IPS DF 4.7 (cell line): ENCODE measurements around the gene HSD11B1L.
A peak's percentile ranks its signal among the peaks of the same experiment; 100 is the strongest.
"Not testable (repeated sequence)": the region's sequence is repeated elsewhere in the genome, so short reads cannot be mapped to it uniquely, and the experiment has no call there.

ENCODE experiments used
- DNase-seq: peaks from one replicate; pipeline ENCODE4 v3.0.0-alpha.2; 2013; ENCODE audit warnings: low spot score; ENCODE audit errors: extremely low read depth

The HSD11B1L gene

GRCh38 chr19:5698635-5699422 lies 18.0 kb downstream of the HSD11B1L start:
- no peak for DNase-seq

GRCh38 chr19:5700455-5701092 lies 19.7 kb downstream of the HSD11B1L start:
- DNase-seq, result no peak

- DNase-seq, result not testable (repeated sequence)
Observed at GRCh38 chr19:5702053-5702410, 21.2 kb downstream of the HSD11B1L start.

GRCh38 chr19:5703819-5704818 lies 23.3 kb downstream of the HSD11B1L start:
- DNase-seq, result no peak

- DNase-seq, result no peak
Observed at GRCh38 chr19:5705552-5705951, 24.7 kb downstream of the HSD11B1L start.

GRCh38 chr19:5706876-5707573 lies 26.2 kb downstream of the HSD11B1L start:
- DNase-seq, result no peak

- no peak for DNase-seq
Observed at GRCh38 chr19:5707576-5708575, 27.0 kb downstream of the HSD11B1L start.

GRCh38 chr19:5711025-5711424 lies 30.2 kb downstream of the HSD11B1L start:
- DNase-seq, result no peak

- DNase-seq, result no peak
Observed at GRCh38 chr19:5711713-5712161, 30.9 kb downstream of the HSD11B1L start.

GRCh38 chr19:5713228-5713627 lies 32.4 kb downstream of the HSD11B1L start:
- DNase-seq, result no peak

- DNase-seq, result no peak
Observed at GRCh38 chr19:5714816-5715215, 34.0 kb downstream of the HSD11B1L start.

GRCh38 chr19:5717215-5717935 lies 36.5 kb downstream of the HSD11B1L start:
- DNase-seq, result no peak

- no peak for DNase-seq
Observed at GRCh38 chr19:5718037-5718578, 37.3 kb downstream of the HSD11B1L start.

GRCh38 chr19:5718579-5719273 lies 37.9 kb downstream of the HSD11B1L start:
- DNase-seq, result no peak

- DNase-seq, result no peak
Observed at GRCh38 chr19:5719274-5719960, 38.6 kb downstream of the HSD11B1L start.

GRCh38 chr19:5719961-5720790 lies 39.3 kb downstream of the HSD11B1L start, which contains the start of the genes CATSPERD and LONP1:
Gene CATSPERD (plus strand): TSS chr19:5720637. CDS start chr19:5720738, 101 bp downstream.
Gene LONP1 (minus strand): TSS chr19:5720146. CDS start chr19:5720132, 14 bp downstream.
- DNase-seq, result peak; percentile 93
